CD4-positive, alpha-beta T cell treated with Interferon gamma for 1 hour (primary cell): Measurements from ENCODE around the gene CD1E.
"Not testable (repeated sequence)": the region's sequence is repeated elsewhere in the genome, so short reads cannot be mapped to it uniquely, and the experiment has no call there.

Source experiments
- DNase-seq: peaks from one replicate; pipeline ENCODE4 v3.0.0-alpha.2; 2020

Gene CD1E

DNA sequence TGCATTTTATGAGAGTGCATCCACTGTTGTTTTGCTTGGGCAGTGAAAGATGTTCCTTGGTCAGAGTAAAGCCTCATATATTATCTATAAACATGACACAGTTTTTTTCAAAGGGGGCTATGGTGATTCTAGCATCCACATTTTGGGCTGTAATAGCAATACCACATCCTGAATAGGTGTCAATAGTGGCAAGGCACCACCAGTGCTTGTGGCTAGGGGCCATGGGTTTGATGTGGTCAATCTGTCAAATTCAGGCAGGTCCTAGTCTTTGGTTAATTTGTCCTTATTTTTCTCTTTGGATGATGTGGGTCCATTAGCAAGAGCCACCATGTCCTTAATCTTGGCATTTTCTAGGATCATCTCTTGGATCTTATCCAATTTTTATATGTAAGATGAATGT lies 13.1 kb downstream of the CD1E start:
- DNase-seq: no peak

DNA sequence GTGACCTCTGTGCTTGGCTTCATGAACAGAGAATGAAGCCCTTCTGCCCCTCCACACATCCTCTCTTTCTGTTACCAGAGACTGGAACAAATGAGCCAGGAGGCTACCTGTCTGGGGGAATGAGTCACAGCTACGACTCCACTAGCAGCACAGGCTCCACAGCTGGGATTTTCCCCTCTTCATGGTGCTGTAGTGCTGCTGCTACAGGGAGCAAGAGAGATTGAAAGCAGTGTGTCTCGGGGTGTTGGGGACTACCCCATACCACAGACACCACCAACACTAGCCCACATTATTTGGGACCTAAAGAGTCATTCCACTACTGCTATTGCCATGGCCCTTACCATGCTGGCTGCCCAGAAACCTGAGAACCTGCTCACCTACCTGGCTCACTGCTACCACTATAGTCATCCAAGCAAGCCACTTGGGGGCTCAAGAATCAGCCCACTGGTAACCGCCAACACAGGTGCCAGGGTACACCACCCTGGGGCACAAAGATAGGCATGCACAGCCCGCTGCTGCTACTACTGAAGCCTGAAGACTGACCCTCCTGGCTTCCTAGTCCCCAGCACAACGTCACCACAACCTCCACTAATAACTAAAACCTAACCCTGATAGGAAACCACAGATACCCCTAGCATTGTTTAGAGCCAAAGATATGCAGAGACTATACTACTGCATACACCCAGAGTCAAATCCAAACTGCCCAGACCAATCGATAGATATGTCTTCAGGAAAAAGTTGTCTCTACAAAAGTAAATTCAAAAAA lies 17.7 kb downstream of the CD1E start:
- DNase-seq: no peak

DNA sequence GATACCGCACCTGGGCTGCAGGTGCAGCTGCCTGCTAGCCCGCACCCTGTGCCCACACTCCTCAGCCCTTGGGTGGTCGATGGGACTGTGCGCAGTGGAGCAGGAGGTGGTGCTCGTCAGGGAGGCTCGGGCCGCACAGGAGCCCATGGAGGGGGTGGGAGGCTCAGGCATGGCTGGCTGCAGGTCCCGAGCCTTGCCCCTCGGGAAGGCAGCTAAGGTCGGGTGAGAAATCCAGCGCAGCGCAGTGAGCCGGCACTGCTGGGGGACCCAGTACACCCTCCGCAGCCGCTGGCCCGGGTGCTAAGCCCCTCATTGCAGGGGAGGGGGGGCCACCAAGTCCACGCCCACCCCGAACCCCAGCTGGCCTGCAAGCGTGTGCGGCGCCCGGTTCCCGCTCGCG lies 20.4 kb downstream of the CD1E start:
- DNase-seq: not testable (repeated sequence)

DNA sequence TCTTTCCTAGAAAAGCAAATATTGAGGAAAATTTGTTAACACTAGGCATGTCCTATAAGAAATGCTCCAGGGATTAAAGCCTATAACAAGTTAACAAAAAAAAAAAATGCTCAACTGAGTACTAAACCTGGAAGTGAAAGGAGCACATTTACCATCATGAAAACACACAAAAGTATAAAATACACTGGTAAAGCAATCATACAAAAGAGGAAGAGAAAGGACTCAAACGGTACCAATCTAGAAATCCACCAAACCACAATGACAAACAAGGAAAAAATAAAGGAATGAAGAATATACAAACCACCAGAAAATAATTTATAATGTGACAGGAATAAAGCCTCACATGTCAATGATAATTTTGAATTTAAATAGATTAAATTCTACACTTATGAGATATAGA lies 21.2 kb downstream of the CD1E start:
- DNase-seq: no peak

DNA sequence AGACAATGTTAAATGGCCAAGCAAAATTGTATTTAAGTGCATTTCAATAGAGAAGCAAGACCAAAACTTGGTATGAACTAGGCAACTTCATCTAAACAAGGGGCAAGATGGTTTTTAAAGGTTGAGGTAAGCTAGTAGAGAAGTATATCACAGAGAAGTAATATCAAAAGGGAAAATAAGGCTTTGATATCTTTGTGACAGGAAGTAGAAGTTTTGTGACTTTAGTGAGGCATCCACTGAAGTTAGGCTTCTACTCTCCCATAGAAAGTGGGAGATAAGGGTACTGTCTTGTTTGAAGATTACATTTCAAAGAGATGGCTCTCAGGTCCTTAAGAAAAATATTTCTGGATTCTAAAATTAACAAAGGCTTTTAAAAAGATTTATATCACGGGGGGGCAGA lies 36.6 kb downstream of the CD1E start:
- DNase-seq: no peak

DNA sequence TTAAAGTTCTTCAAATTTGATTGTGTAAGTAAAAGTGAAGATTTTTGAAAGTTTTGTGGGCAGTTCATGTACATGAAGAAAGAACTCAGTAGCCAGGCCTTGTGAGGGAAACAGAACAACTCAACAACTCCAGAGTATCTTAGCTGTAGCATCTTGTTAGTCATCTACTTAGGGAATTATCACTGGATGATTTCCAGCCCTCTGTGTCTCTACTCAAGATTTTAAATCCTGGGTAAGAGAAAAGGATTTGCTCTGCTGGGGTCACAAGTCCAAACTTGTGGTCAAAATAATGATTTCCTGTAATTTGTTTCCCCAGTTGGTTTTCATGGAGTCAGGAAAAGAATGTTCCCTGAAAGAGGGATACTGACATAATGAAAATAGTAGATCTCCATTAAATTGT lies 37.4 kb downstream of the CD1E start:
- DNase-seq: no peak

DNA sequence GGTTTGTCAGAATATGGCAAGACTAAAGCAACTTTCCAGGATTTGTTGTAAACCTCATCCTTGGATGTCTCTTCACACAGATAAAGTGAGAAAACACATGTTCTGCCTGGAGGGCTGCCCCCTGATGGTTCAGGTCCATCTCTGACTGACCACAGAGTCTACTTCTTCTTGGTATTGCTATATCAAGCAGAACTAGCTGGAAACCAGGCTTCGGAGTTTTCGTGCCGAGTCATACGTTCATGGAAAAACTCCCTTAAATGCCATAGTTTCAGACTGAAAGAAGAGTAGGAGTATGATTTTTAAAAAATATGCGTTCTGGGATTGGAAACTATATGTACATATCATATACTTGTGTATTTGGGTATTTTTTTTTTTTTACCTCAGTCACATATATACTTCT lies 39.8 kb downstream of the CD1E start:
- no peak for DNase-seq

DNA sequence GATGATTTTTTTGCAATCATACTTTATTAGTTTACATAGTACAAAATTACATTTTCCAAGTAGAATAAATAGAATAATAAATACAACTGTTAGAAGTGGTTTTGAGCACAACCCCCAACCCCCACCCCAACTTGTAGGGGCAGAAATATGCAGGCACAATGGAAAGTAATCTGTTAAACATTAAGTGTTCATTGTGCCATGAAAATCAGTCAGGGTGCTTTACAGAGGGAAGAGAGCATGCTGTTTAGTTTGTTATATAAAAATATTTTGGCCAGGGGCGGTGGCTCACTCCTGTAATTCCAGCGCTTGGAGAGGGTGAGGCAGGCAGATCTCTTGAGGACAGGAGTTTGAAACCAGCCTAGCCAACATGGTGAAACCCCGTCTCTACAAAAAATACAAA lies 43.0 kb downstream of the CD1E start:
- no peak for DNase-seq

DNA sequence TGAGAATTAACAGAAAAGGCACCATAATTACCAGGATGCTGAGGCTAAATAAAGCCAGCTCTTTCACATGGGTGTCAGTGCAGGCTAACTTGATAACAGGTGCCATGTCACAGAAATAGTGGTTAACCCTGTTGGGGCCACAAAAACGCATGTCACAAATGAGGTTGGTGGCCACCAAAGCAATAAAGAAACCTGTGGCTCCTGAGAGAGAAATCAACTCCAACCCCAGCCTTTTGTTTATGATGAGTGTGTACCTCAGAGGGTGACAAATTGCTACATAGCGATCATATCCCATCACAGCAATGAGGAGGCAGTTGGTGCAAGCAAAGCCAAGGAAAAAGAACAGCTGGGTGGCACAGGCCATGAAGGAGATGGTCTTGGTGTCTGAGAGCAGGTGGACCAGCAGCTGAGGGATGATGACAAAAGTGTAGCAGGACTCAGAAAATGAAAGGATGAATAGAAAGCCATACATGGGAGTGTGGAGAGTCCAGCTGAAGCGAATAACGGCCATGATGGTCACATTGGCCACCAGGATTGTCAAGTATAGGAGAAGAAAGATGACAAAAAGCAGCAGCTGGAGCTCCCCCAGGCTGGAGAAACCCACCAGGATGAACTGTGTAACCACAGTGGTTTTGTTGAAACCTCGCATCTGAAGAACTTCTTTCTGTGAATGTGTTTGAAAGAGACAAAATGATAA lies 45.3 kb downstream of the CD1E start, which contains the start of gene OR10T2:
OR10T2 (minus strand) TSS at position 649 of the 697 bp plus-strand sequence; CDS start at position 649, 0 bp downstream.
- no peak for DNase-seq

DNA sequence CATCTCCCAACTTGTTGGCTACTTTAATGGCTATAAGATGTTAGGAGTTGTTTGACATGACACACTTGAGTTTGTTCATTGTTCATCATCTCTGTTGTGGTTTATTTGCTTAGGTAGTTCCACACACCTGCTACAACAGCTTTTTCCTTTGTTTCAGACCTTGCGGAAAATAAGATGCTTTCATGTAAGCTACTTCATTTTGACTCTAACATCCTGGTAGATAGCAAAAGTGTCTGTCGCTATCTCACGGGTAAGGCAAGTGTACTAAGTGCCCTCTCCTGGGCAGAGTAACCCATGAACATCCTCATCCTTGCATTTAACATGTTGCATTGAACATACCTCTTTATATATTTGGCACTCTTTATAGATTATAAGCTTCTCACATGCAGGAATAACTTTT lies 47.2 kb downstream of the CD1E start:
- DNase-seq: no peak

DNA sequence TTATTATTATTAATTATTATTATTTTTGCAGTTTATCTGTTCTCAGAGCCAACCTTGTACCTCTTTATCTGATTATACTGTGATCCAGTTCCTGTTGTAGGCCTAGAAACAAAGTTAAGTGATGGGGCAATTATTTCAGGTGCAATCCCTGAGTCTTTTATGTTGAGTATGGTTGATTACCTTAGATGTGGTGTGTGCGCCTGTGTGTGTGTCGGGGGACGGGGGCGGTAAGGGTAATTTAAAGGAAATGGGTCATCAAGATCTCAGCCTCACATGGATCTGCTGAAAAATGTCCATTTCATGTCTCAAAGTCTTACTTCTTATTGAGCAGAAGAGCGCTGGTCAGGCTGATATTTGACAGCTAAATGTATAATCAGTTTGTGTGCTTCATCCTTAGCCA lies 53.4 kb downstream of the CD1E start:
- DNase-seq: no peak
